ENCODE results near the gene PTPRE.

Gene PTPRE

GRCh38 chr10:128081720-128082119 lies 174.8 kb downstream of the PTPRE start:
- H3K27me3 ChIP-seq (ENCODE audit: control insufficient read depth in 5 of 5, insufficient read depth in 4 of 5, low read length in 5 of 5), result peaks cover 0 to 3% (median 0%) of the 10 kb centered on the region in 5 donors
- H3K4me3 ChIP-seq (ENCODE audit: low read depth in 1 of 5, low read length in 5 of 5), result no peak overlapping the region
- no peaks in the 10 kb centered on the region for H3K9me3 ChIP-seq (ENCODE audit: control insufficient read depth in 5 of 5, low read length in 5 of 5)
- no peak overlapping the region for H3K9ac ChIP-seq (ENCODE audit: low read length in 5 of 5)
- H3K27ac ChIP-seq (ENCODE audit: low read depth, low read length), result no peak overlapping the region
- H3K4me1 ChIP-seq (ENCODE audit: control insufficient read depth in 5 of 5, insufficient read depth in 5 of 5, low read length in 5 of 5), result no peaks in the 10 kb centered on the region
- H3K36me3 ChIP-seq (ENCODE audit: control insufficient read depth in 5 of 5, insufficient read depth in 5 of 5, low read length in 5 of 5), result peaks cover 0 to 68% (median 50%) of the 10 kb centered on the region in 5 donors

- no peak overlapping the region for H3K4me3 ChIP-seq (ENCODE audit: low read depth in 1 of 5, low read length in 5 of 5)
- H3K36me3 ChIP-seq (ENCODE audit: control insufficient read depth in 5 of 5, insufficient read depth in 5 of 5, low read length in 5 of 5), result peaks cover 0 to 52% (median 34%) of the 10 kb centered on the region in 5 donors
- no peaks in the 10 kb centered on the region for H3K4me1 ChIP-seq (ENCODE audit: control insufficient read depth in 5 of 5, insufficient read depth in 5 of 5, low read length in 5 of 5)
- H3K9ac ChIP-seq (ENCODE audit: low read length in 5 of 5), result no peak overlapping the region
- peaks cover 0 to 7% (median 3%) of the 10 kb centered on the region in 5 donors for H3K27me3 ChIP-seq (ENCODE audit: control insufficient read depth in 5 of 5, insufficient read depth in 4 of 5, low read length in 5 of 5)
- no peak overlapping the region for H3K27ac ChIP-seq (ENCODE audit: low read depth, low read length)
- no peaks in the 10 kb centered on the region for H3K9me3 ChIP-seq (ENCODE audit: control insufficient read depth in 5 of 5, low read length in 5 of 5)
Observed at GRCh38 chr10:128083191-128083895, 176.4 kb downstream of the PTPRE start.

- peaks cover 0 to 11% (median 7%) of the 10 kb centered on the region in 5 donors for H3K27me3 ChIP-seq (ENCODE audit: control insufficient read depth in 5 of 5, insufficient read depth in 4 of 5, low read length in 5 of 5)
- no peak overlapping the region for H3K9ac ChIP-seq (ENCODE audit: low read length in 5 of 5)
- H3K4me1 ChIP-seq (ENCODE audit: control insufficient read depth in 5 of 5, insufficient read depth in 5 of 5, low read length in 5 of 5), result no peaks in the 10 kb centered on the region
- peaks cover 0 to 42% (median 25%) of the 10 kb centered on the region in 5 donors for H3K36me3 ChIP-seq (ENCODE audit: control insufficient read depth in 5 of 5, insufficient read depth in 5 of 5, low read length in 5 of 5)
- no peaks in the 10 kb centered on the region for H3K9me3 ChIP-seq (ENCODE audit: control insufficient read depth in 5 of 5, low read length in 5 of 5)
- no peak overlapping the region for H3K4me3 ChIP-seq (ENCODE audit: low read depth in 1 of 5, low read length in 5 of 5)
- H3K27ac ChIP-seq (ENCODE audit: low read depth, low read length), result no peak overlapping the region
Observed at GRCh38 chr10:128084364-128084763, 177.5 kb downstream of the PTPRE start.

GRCh38 chr10:128084991-128085390 lies 178.1 kb downstream of the PTPRE start:
- H3K36me3 ChIP-seq (ENCODE audit: control insufficient read depth in 5 of 5, insufficient read depth in 5 of 5, low read length in 5 of 5), result peaks cover 0 to 35% (median 19%) of the 10 kb centered on the region in 5 donors
- H3K9ac ChIP-seq (ENCODE audit: low read length in 5 of 5), result no peak overlapping the region
- peaks cover 0 to 14% (median 8%) of the 10 kb centered on the region in 5 donors for H3K27me3 ChIP-seq (ENCODE audit: control insufficient read depth in 5 of 5, insufficient read depth in 4 of 5, low read length in 5 of 5)
- no peaks in the 10 kb centered on the region for H3K9me3 ChIP-seq (ENCODE audit: control insufficient read depth in 5 of 5, low read length in 5 of 5)
- no peak overlapping the region for H3K27ac ChIP-seq (ENCODE audit: low read depth, low read length)
- H3K4me1 ChIP-seq (ENCODE audit: control insufficient read depth in 5 of 5, insufficient read depth in 5 of 5, low read length in 5 of 5), result no peaks in the 10 kb centered on the region
- H3K4me3 ChIP-seq (ENCODE audit: low read depth in 1 of 5, low read length in 5 of 5), result no peak overlapping the region

GRCh38 chr10:128086003-128086863 lies 179.3 kb downstream of the PTPRE start:
- Histone ChIP-seq H3K36me3 (ENCODE audit: control insufficient read depth in 5 of 5, insufficient read depth in 5 of 5, low read length in 5 of 5) (peaks cover 0 to 23% (median 14%) of the 10 kb centered on the region in 5 donors), H3K9ac (ENCODE audit: low read length in 5 of 5) (no peak overlapping the region), H3K9me3 (ENCODE audit: control insufficient read depth in 5 of 5, low read length in 5 of 5) (no peaks in the 10 kb centered on the region), H3K4me1 (ENCODE audit: control insufficient read depth in 5 of 5, insufficient read depth in 5 of 5, low read length in 5 of 5) (no peaks in the 10 kb centered on the region), H3K27ac (ENCODE audit: low read depth, low read length) (no peak overlapping the region), H3K4me3 (ENCODE audit: low read depth in 1 of 5, low read length in 5 of 5) (no peak overlapping the region), H3K27me3 (ENCODE audit: control insufficient read depth in 5 of 5, insufficient read depth in 4 of 5, low read length in 5 of 5) (peaks cover 0 to 14% (median 11%) of the 10 kb centered on the region in 5 donors)

- Histone ChIP-seq H3K36me3 (ENCODE audit: control insufficient read depth in 5 of 5, insufficient read depth in 5 of 5, low read length in 5 of 5) (peaks cover 0 to 23% (median 14%) of the 10 kb centered on the region in 5 donors), H3K27me3 (ENCODE audit: control insufficient read depth in 5 of 5, insufficient read depth in 4 of 5, low read length in 5 of 5) (peaks cover 0 to 16% (median 11%) of the 10 kb centered on the region in 5 donors), H3K9me3 (ENCODE audit: control insufficient read depth in 5 of 5, low read length in 5 of 5) (no peaks in the 10 kb centered on the region), H3K27ac (ENCODE audit: low read depth, low read length) (no peak overlapping the region), H3K4me3 (ENCODE audit: low read depth in 1 of 5, low read length in 5 of 5) (no peak overlapping the region), H3K4me1 (ENCODE audit: control insufficient read depth in 5 of 5, insufficient read depth in 5 of 5, low read length in 5 of 5) (no peaks in the 10 kb centered on the region), H3K9ac (ENCODE audit: low read length in 5 of 5) (no peak overlapping the region)
Observed at GRCh38 chr10:128087146-128087883, 180.4 kb downstream of the PTPRE start.

- no peak overlapping the region for H3K27ac ChIP-seq (ENCODE audit: low read depth, low read length)
- peaks cover 0 to 16% (median 11%) of the 10 kb centered on the region in 5 donors for H3K27me3 ChIP-seq (ENCODE audit: control insufficient read depth in 5 of 5, insufficient read depth in 4 of 5, low read length in 5 of 5)
- no peak overlapping the region for H3K9ac ChIP-seq (ENCODE audit: low read length in 5 of 5)
- H3K4me1 ChIP-seq (ENCODE audit: control insufficient read depth in 5 of 5, insufficient read depth in 5 of 5, low read length in 5 of 5), result no peaks in the 10 kb centered on the region
- H3K9me3 ChIP-seq (ENCODE audit: control insufficient read depth in 5 of 5, low read length in 5 of 5), result no peaks in the 10 kb centered on the region
- no peak overlapping the region for H3K4me3 ChIP-seq (ENCODE audit: low read depth in 1 of 5, low read length in 5 of 5)
- H3K36me3 ChIP-seq (ENCODE audit: control insufficient read depth in 5 of 5, insufficient read depth in 5 of 5, low read length in 5 of 5), result peaks cover 0 to 20% (median 11%) of the 10 kb centered on the region in 5 donors
Observed at GRCh38 chr10:128087884-128088709, 181.2 kb downstream of the PTPRE start.

- Histone ChIP-seq H3K4me1 (ENCODE audit: control insufficient read depth in 5 of 5, insufficient read depth in 5 of 5, low read length in 5 of 5) (no peaks in the 10 kb centered on the region), H3K4me3 (ENCODE audit: low read depth in 1 of 5, low read length in 5 of 5) (no peak overlapping the region), H3K9me3 (ENCODE audit: control insufficient read depth in 5 of 5, low read length in 5 of 5) (no peaks in the 10 kb centered on the region), H3K27ac (ENCODE audit: low read depth, low read length) (no peak overlapping the region), H3K27me3 (ENCODE audit: control insufficient read depth in 5 of 5, insufficient read depth in 4 of 5, low read length in 5 of 5) (peaks cover 0 to 16% (median 8%) of the 10 kb centered on the region in 5 donors), H3K36me3 (ENCODE audit: control insufficient read depth in 5 of 5, insufficient read depth in 5 of 5, low read length in 5 of 5) (no peaks in the 10 kb centered on the region), H3K9ac (ENCODE audit: low read length in 5 of 5) (no peak overlapping the region)
Observed at GRCh38 chr10:128091636-128092210, 184.8 kb downstream of the PTPRE start.

GRCh38 chr10:128092454-128092853 lies 185.6 kb downstream of the PTPRE start:
- no peak overlapping the region for H3K4me3 ChIP-seq (ENCODE audit: low read depth in 1 of 5, low read length in 5 of 5)
- H3K27me3 ChIP-seq (ENCODE audit: control insufficient read depth in 5 of 5, insufficient read depth in 4 of 5, low read length in 5 of 5), result peaks cover 0 to 16% (median 8%) of the 10 kb centered on the region in 5 donors
- no peaks in the 10 kb centered on the region for H3K9me3 ChIP-seq (ENCODE audit: control insufficient read depth in 5 of 5, low read length in 5 of 5)
- no peak overlapping the region for H3K27ac ChIP-seq (ENCODE audit: low read depth, low read length)
- no peak overlapping the region for H3K9ac ChIP-seq (ENCODE audit: low read length in 5 of 5)
- no peaks in the 10 kb centered on the region for H3K36me3 ChIP-seq (ENCODE audit: control insufficient read depth in 5 of 5, insufficient read depth in 5 of 5, low read length in 5 of 5)
- no peaks in the 10 kb centered on the region for H3K4me1 ChIP-seq (ENCODE audit: control insufficient read depth in 5 of 5, insufficient read depth in 5 of 5, low read length in 5 of 5)
